KOPT-K1 (cell line): ENCODE data around the gene PLEKHA1.

Source experiments
- H3K27ac ChIP-seq: fragments of 200-600 bp; sonication (generic); 2 replicates; pipeline ENCODE4 v1.5.1; 2016; ENCODE audit warnings: antibody characterized with exemption, mild to moderate bottlenecking, low read depth, low read length; ENCODE audit not compliant: poor library complexity, severe bottlenecking
- H3K36me3 ChIP-seq: fragments of 200-600 bp; sonication (generic); 2 replicates; pipeline ENCODE4 v1.5.1; 2017; ENCODE audit warnings: antibody characterized with exemption, mild to moderate bottlenecking, low read length, moderate library complexity; ENCODE audit not compliant: insufficient read depth
- H3K9me3 ChIP-seq: fragments of 200-600 bp; sonication (generic); 2 replicates; pipeline ENCODE4 v1.5.1; 2017; ENCODE audit warnings: antibody characterized with exemption, low read length, mild to moderate bottlenecking; ENCODE audit not compliant: insufficient read depth, poor library complexity, severe bottlenecking

The PLEKHA1 gene

GRCh38 chr10:122450353-122450990 lies 76.0 kb downstream of the PLEKHA1 start:
- H3K36me3 ChIP-seq: no peaks in the 10 kb centered on the region
- H3K27ac ChIP-seq: no peak overlapping the region
- no peaks in the 10 kb centered on the region for H3K9me3 ChIP-seq

DNA sequence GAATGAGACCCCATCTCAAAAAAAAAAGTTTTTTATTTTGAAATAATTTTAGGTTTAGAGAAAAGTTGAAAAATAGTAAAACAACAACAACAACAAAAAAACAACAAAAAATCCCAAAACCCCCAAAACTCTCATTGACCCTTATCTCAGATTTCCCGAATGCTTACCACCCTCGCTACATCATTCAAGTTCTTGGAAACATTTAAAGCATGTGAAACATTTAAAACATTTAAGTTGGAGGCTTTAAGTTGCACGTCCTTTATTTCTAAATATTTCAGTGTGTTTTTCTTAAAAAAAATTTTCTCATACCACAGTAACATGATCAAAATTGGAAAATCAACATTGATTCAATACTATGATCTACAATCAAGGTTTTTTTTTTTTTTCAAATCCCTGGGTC lies 79.6 kb downstream of the PLEKHA1 start:
- no peaks in the 10 kb centered on the region for H3K9me3 ChIP-seq
- no peak overlapping the region for H3K27ac ChIP-seq
- H3K36me3 ChIP-seq: no peaks in the 10 kb centered on the region

DNA sequence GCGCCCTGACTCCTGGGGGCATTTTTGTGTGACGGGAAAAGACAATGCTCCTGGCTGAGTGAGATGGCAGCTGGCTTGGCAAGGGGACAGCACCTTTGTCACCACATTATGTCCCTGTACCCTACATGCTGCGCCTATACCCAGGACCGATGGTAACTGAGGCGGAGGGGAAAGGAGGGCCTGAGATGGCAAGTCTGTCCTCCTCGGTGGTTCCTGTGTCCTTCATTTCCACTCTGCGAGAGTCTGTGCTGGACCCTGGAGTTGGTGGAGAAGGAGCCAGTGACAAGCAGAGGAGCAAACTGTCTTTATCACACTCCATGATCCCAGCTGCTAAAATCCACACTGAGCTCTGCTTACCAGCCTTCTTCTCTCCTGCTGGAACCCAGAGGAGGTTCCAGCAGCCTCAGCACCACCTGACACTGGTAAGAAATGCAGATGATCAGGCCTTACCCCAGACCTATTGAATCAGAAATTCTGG lies 80.1 kb downstream of the PLEKHA1 start, which contains the start of gene ARMS2:
ARMS2 (plus strand) TSS at position 51 of the 478 bp plus-strand sequence; CDS start at position 126, 75 bp downstream.
- Histone ChIP-seq H3K36me3 (no peaks in the 10 kb centered on the region), H3K27ac (no peak within 1 kb of the TSS), H3K9me3 (no peaks in the 10 kb centered on the region)

GRCh38 chr10:122455376-122456079 lies 81.0 kb downstream of the PLEKHA1 start:
- H3K27ac ChIP-seq: no peak overlapping the region
- no peaks in the 10 kb centered on the region for H3K36me3 ChIP-seq
- no peaks in the 10 kb centered on the region for H3K9me3 ChIP-seq

DNA sequence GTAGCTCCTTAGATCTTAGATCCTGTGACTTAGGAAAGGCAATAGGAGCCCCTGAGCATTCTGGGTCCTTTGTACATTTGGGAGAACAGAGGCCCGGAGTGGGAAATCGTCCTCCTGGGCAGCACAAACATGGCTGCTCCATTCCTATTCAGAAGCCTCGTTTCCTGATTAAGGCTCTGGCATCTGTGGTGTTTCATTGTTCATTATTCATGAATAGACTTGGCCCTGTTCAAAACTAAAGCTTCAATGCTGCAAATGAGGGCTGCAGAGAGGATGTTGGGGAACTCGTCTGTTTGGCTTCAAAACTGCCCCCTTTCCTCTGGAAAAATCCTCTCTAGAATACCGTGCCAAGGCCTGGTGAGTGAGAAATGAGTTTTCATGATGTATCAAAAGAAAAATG lies 83.4 kb downstream of the PLEKHA1 start:
- Histone ChIP-seq H3K36me3 (no peaks in the 10 kb centered on the region), H3K27ac (no peak overlapping the region), H3K9me3 (no peaks in the 10 kb centered on the region)

GRCh38 chr10:122458693-122459092 lies 84.2 kb downstream of the PLEKHA1 start:
- Histone ChIP-seq H3K27ac (no peak overlapping the region), H3K9me3 (no peaks in the 10 kb centered on the region), H3K36me3 (no peaks in the 10 kb centered on the region)

DNA sequence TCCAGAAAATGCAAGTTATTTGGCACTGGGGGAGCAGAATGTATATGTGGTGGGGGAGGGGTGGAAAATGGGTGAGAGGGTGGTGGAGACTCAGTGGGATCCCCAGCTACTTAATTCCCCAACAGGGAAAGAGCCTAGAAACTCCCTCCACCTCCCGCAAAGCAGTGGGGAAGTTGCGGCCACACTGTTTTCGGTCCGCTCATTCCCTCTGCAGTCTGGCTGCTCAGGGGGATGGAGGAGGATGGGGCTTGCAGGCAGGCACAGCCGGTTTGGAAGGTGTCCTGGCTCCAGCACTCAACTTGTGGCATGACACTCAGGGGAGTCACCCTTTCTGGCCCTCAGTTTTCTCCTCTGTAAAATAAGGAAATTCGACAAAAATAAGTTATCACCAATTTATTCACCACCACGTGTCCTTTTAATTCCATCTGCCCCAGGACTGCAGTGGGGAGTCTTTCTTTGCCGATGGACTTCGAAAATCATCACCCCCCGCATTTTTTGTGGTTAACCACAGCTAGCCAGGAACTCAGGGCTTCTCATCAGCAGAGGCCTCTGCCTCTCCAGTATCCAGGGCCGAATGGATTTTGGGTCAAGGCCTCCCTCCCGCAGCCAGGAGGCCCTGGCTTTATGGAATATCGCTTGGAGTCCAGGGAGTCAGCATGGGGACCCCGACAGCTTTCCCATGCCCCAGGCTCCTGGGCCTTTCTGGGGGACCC lies 85.2 kb downstream of the PLEKHA1 start:
- Histone ChIP-seq H3K9me3 (no peaks in the 10 kb centered on the region), H3K36me3 (no peaks in the 10 kb centered on the region), H3K27ac (no peak overlapping the region)

- H3K9me3 ChIP-seq: no peaks in the 10 kb centered on the region
Measured at GRCh38 chr10:122460891-122461293, 86.4 kb downstream of the PLEKHA1 start.

GRCh38 chr10:122461367-122461728 lies 86.8 kb downstream of the PLEKHA1 start, which contains the start of gene HTRA1:
HTRA1 (plus strand) TSS chr10:122461553; CDS start chr10:122461653, 100 bp downstream.
- Histone ChIP-seq H3K9me3 (no peaks in the 10 kb centered on the region), H3K27ac (no peak within 1 kb of the TSS)

More at GRCh38 chr10:122460891-122461293, 86.4 kb downstream of the PLEKHA1 start:
- H3K36me3 ChIP-seq: no peaks in the 10 kb centered on the region
- H3K27ac ChIP-seq: no peak overlapping the region

DNA sequence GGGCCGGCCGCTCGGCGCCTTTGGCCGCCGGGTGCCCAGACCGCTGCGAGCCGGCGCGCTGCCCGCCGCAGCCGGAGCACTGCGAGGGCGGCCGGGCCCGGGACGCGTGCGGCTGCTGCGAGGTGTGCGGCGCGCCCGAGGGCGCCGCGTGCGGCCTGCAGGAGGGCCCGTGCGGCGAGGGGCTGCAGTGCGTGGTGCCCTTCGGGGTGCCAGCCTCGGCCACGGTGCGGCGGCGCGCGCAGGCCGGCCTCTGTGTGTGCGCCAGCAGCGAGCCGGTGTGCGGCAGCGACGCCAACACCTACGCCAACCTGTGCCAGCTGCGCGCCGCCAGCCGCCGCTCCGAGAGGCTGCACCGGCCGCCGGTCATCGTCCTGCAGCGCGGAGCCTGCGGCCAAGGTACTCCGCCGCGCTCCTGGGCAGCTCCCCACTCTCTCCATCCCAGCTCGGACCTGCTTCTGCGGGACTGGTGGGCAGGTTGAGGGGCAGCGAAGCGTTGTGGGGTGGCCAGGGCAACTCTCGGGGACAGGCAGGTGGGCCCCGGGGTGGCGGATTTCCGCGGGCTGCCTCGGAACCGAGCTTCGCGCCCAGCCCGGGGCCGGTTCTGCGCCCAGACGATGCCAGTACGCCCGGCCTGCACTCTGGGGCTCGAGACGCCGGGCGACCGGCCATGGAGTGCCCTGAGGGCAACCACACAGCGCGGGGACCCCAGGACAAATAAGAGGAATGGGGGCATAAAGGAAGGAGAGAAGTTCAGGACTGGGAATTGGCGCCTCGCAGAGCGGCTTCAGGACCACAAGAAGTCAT lies 87.4 kb downstream of the PLEKHA1 start:
- H3K27ac ChIP-seq: no peak overlapping the region
- H3K36me3 ChIP-seq: no peaks in the 10 kb centered on the region
- H3K9me3 ChIP-seq: no peaks in the 10 kb centered on the region

More at GRCh38 chr10:122461367-122461728, 86.8 kb downstream of the PLEKHA1 start, which contains the start of gene HTRA1:
- no peaks in the 10 kb centered on the region for H3K36me3 ChIP-seq

- no peaks in the 10 kb centered on the region for H3K9me3 ChIP-seq
- H3K36me3 ChIP-seq: no peaks in the 10 kb centered on the region
- no peak overlapping the region for H3K27ac ChIP-seq
Measured at GRCh38 chr10:122462533-122463465, 88.3 kb downstream of the PLEKHA1 start.

- no peak overlapping the region for H3K27ac ChIP-seq
- no peaks in the 10 kb centered on the region for H3K9me3 ChIP-seq
- no peaks in the 10 kb centered on the region for H3K36me3 ChIP-seq
Measured at GRCh38 chr10:122463466-122464249, 89.2 kb downstream of the PLEKHA1 start.

DNA sequence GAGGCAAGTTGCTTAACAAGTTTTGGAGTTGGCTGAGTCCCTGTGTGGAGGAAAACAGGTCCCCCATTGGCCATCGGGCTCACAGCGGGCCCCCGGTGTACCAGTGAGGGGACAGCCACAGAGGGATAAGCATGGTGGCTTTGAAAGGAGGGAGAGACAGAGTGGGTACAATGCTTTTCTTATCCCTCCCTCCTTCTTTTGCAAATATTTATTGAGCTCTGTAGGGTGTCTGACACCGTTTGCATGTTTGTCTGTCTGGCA lies 89.7 kb downstream of the PLEKHA1 start:
- no peaks in the 10 kb centered on the region for H3K36me3 ChIP-seq
- H3K27ac ChIP-seq: no peak overlapping the region
- H3K9me3 ChIP-seq: no peaks in the 10 kb centered on the region
